GM12892 (cell line): Measurements from ENCODE around the gene SBF1.

Source experiments
- POLR2A ChIP-seq: IDR thresholded peaks from 2 replicates; pipeline ENCODE4 v1.6.1; 2011; ENCODE audit warnings: low read depth, low read length, control low read depth
- TAF1 ChIP-seq: IDR thresholded peaks from 2 replicates; pipeline ENCODE4 v1.6.1; 2011; ENCODE audit warnings: low read depth, mild to moderate bottlenecking, control low read depth, low read length, borderline replicate concordance

- no peak for TF ChIP-seq POLR2A
- no peak for TF ChIP-seq TAF1
Measured at GRCh38 chr22:50490531-50491308, 15.9 kb upstream of the SBF1 start.
